PFSK-1 (cell line): Measurements from ENCODE around the gene PFKFB3.

ENCODE experiments used
- FOXP2 ChIP-seq: optimal IDR thresholded peaks from 2 replicates; pipeline ENCODE3; 2011; ENCODE audit warnings: borderline replicate concordance, control low read depth, inconsistent platforms; ENCODE audit not compliant: insufficient read depth; ENCODE audit errors: extremely low read length, extremely low read depth
- POLR2AphosphoS5 ChIP-seq: IDR thresholded peaks from 2 replicates; pipeline ENCODE4 v1.6.1; 2012; ENCODE audit warnings: low read depth, mild to moderate bottlenecking, control low read depth, low read length, moderate library complexity
- SIN3A ChIP-seq: IDR thresholded peaks from 2 replicates; pipeline ENCODE4 v1.6.1; 2012; ENCODE audit warnings: mild to moderate bottlenecking, low read length, moderate library complexity, borderline replicate concordance; ENCODE audit not compliant: insufficient read depth
- TAF1 ChIP-seq: IDR thresholded peaks from 2 replicates; pipeline ENCODE4 v1.6.1; 2012; ENCODE audit warnings: low read length, control low read depth, borderline replicate concordance; ENCODE audit not compliant: insufficient read depth
- TF ChIP-seq, protein P1 (sequence below), 2 experiments: IDR thresholded peaks; 2 replicates each; pipeline versions ENCODE4 v1.6.1 to v1.8.0; 2011 to 2012; ENCODE audit warnings: low read depth in 2 of 2, low read length in 2 of 2, control low read depth in 1 of 2, inconsistent platforms in 1 of 2, mild to moderate bottlenecking in 1 of 2, moderate library complexity in 1 of 2; ENCODE audit not compliant: insufficient read depth in 1 of 2

The PFKFB3 gene

DNA sequence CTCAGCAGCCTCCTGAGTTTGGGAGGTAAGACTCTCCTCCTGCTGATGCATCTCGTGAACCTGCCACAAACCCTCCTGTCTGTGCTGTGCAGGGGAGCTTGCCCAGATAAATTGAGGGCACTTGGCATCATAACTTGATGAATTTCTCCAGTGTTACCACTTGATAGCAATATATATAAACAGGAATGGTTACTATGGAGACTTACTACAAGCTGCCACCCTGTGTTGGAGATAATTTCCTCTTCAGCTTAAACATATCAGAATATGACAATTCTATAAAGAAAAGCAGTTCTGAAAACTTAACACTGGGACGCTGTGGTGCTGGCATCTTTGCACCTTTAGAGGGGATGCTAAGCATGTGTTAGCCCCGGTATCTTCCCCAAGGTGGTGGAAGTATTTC, 14.9 kb downstream of the PFKFB3 start:
- no peak for TF ChIP-seq TAF1
- no peak for TF ChIP-seq POLR2AphosphoS5
- TF ChIP-seq, protein P1, sequence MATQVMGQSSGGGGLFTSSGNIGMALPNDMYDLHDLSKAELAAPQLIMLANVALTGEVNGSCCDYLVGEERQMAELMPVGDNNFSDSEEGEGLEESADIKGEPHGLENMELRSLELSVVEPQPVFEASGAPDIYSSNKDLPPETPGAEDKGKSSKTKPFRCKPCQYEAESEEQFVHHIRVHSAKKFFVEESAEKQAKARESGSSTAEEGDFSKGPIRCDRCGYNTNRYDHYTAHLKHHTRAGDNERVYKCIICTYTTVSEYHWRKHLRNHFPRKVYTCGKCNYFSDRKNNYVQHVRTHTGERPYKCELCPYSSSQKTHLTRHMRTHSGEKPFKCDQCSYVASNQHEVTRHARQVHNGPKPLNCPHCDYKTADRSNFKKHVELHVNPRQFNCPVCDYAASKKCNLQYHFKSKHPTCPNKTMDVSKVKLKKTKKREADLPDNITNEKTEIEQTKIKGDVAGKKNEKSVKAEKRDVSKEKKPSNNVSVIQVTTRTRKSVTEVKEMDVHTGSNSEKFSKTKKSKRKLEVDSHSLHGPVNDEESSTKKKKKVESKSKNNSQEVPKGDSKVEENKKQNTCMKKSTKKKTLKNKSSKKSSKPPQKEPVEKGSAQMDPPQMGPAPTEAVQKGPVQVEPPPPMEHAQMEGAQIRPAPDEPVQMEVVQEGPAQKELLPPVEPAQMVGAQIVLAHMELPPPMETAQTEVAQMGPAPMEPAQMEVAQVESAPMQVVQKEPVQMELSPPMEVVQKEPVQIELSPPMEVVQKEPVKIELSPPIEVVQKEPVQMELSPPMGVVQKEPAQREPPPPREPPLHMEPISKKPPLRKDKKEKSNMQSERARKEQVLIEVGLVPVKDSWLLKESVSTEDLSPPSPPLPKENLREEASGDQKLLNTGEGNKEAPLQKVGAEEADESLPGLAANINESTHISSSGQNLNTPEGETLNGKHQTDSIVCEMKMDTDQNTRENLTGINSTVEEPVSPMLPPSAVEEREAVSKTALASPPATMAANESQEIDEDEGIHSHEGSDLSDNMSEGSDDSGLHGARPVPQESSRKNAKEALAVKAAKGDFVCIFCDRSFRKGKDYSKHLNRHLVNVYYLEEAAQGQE (IDR thresholded peaks at IDR 0.05; ENCODE audit: insufficient read depth in 1 of 2, low read depth in 2 of 2, low read length in 2 of 2): no peak
- no peak for TF ChIP-seq FOXP2
- TF ChIP-seq SIN3A: no peak

DNA sequence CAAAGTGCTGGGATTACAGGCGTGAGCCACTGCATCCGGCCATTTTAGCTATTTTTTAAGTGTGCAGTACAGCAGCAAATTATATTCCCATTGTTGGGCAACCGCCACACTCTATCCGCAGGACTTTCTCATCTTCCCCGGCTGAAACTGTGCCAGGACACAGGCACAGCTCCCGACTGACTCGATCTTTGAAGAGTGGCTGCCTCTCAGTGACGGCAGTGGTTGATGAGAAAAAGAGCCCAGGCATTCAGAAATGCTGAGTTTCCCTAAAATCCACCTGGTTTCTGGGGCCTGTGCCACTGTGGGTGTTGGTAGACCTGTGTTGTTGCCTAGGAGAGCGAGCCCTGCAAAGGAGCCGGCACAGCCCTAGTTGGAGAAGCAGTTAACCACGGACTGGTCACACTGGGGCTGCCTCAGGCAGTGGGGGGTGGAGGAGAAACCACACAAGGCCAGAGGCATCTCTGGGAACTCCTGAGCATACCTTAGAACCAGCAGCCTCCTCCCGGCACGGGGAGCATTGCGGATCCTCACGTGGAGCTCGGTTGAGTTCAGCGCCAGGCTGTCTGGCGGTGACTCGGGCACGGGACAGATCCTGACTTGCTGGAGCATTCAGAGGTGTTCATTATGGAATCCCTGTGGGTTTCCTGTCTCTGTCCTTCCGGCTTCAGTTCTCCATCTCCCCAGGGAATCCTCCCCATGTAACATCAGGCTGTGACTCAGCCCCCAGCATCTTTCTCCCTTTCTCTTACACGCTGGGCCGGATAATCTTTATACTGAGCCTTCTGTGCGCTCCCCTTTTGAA, 16.2 kb downstream of the PFKFB3 start:
- TF ChIP-seq POLR2AphosphoS5 (no peak), SIN3A (no peak), TAF1 (no peak), FOXP2 (no peak)
- TF ChIP-seq, protein P1 (IDR thresholded peaks at IDR 0.05; ENCODE audit: insufficient read depth in 1 of 2, low read depth in 2 of 2, low read length in 2 of 2): no peak

DNA sequence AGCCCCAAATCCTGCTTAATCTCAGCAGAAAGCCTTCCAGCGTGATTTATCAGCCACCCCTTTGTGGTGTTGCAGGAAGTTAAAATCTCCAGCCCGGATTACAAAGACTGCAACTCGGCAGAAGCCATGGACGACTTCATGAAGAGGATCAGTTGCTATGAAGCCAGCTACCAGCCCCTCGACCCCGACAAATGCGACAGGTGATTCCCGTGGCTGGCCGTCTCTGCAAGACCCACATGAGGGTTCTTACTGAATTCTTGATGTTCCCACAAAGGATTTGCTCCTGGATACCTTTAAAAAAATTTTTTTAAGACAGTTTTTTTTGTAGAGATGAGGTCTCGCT, 16.7 kb downstream of the PFKFB3 start:
- TF ChIP-seq POLR2AphosphoS5 (no peak), SIN3A (no peak), FOXP2 (no peak), TAF1 (no peak)
- TF ChIP-seq, protein P1 (IDR thresholded peaks at IDR 0.05; ENCODE audit: insufficient read depth in 1 of 2, low read depth in 2 of 2, low read length in 2 of 2): no peak

DNA sequence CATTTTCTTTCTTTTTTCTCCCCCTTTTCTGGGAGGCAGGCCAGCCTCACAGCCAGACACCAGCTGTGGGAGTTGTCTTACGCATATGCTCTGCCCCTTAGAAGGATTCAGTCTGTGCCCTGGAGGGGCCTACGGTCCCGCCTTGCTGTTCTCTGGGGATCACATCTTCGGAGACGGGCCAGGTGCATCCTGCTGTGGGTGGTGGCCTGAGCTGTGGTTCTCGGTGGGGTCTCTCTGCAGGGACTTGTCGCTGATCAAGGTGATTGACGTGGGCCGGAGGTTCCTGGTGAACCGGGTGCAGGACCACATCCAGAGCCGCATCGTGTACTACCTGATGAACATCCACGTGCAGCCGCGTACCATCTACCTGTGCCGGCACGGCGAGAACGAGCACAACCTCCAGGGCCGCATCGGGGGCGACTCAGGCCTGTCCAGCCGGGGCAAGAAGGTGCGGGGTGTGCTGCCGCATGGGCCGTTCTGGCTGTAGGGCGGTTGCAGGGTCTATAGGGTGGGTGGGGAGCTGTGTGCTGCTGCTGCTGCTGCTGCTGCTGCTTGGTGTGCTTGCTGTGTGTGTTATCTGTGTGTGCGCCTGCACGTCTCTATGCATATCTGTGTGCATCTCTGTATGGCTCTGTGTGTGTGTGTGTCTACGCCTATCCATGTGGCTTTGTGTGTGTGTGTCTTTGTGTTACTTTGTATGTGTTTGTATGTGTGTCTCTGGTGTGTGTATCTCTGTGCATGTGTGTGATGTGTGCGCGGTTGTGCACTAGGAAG, 17.9 kb downstream of the PFKFB3 start:
- TF ChIP-seq POLR2AphosphoS5: no peak
- TF ChIP-seq SIN3A: no peak
- no peak for TF ChIP-seq FOXP2
- TF ChIP-seq, protein P1 (IDR thresholded peaks at IDR 0.05; ENCODE audit: insufficient read depth in 1 of 2, low read depth in 2 of 2, low read length in 2 of 2): no peak
- no peak for TF ChIP-seq TAF1
